PC-3 (cell line): ENCODE results near the gene SUMO3.

ENCODE experiments used
- EZH2phosphoT487 ChIP-seq: fragments of 300-600 bp; sonication (generic); IDR thresholded peaks from 2 replicates; pipeline ENCODE4 v1.6.1; 2018; ENCODE audit warnings: mild to moderate bottlenecking, antibody characterized with exemption, low read length, borderline replicate concordance
- TF ChIP-seq, protein P1 (sequence below): fragments of 300-600 bp; sonication (generic); conservative IDR thresholded peaks from 2 replicates; pipeline ENCODE4 v1.5.1; 2017; ENCODE audit warnings: antibody characterized with exemption, low read depth, mild to moderate bottlenecking, low read length

DNA sequence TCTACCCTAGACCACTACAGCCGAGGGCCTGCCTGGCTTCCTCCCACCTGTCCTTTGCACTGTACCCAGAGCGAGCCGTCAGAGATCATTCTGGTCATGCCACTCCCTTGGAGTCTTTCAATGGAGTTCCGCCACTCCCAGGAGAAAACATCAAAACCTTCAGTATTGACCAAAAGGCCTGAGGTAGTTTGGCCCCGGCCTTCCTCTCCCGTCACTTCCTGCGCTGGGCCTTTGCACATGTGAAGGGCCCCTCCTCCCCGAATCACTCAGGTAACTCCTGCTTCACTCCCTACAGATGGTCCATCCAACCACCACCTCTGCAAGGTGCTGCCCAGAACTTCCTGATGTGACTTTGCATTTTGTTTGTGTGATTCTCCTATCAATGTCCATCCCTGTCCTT lies 42.9 kb downstream of the SUMO3 start:
- TF ChIP-seq, protein P1, sequence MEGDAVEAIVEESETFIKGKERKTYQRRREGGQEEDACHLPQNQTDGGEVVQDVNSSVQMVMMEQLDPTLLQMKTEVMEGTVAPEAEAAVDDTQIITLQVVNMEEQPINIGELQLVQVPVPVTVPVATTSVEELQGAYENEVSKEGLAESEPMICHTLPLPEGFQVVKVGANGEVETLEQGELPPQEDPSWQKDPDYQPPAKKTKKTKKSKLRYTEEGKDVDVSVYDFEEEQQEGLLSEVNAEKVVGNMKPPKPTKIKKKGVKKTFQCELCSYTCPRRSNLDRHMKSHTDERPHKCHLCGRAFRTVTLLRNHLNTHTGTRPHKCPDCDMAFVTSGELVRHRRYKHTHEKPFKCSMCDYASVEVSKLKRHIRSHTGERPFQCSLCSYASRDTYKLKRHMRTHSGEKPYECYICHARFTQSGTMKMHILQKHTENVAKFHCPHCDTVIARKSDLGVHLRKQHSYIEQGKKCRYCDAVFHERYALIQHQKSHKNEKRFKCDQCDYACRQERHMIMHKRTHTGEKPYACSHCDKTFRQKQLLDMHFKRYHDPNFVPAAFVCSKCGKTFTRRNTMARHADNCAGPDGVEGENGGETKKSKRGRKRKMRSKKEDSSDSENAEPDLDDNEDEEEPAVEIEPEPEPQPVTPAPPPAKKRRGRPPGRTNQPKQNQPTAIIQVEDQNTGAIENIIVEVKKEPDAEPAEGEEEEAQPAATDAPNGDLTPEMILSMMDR: no peak
- no peak for TF ChIP-seq EZH2phosphoT487
